A673 (cell line): ENCODE measurements around the gene MPPE1.

Experiments used
- EZH2 ChIP-seq: fragments of 200-600 bp; sonication (generic); IDR thresholded peaks from 2 replicates; pipeline ENCODE4 v1.6.1; 2017; ENCODE audit warnings: borderline replicate concordance, low read depth, mild to moderate bottlenecking, mixed read lengths, antibody characterized with exemption, low read length; ENCODE audit not compliant: poor library complexity, severe bottlenecking
- TF ChIP-seq, protein P1 (sequence below): fragments of 300-800, 200-600 bp; sonication (generic); conservative IDR thresholded peaks from 2 replicates; pipeline ENCODE4 v1.5.1; 2017; ENCODE audit warnings: low read depth, mild to moderate bottlenecking, antibody characterized with exemption, low read length, moderate library complexity, mixed read lengths

DNA sequence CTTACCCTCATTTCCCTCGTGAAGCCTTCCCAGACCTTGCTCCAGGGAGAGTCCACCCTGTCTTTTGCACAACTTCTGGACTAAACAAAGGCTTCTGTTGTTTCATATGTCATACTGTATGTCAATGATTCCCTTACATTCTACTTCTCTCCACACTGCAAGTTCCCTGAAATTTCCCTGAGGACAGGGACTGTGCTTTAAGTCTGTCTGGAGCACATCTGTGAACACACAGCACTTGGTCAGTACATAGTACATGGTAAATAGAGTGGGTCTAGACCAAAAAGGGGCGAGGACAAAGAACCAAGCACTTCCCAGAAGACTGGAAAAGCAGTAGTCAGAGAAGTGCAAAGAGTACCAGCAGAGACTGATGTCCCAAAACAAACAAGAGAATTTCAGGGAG is 49.5 kb upstream of the MPPE1 start:
- TF ChIP-seq, protein P1, sequence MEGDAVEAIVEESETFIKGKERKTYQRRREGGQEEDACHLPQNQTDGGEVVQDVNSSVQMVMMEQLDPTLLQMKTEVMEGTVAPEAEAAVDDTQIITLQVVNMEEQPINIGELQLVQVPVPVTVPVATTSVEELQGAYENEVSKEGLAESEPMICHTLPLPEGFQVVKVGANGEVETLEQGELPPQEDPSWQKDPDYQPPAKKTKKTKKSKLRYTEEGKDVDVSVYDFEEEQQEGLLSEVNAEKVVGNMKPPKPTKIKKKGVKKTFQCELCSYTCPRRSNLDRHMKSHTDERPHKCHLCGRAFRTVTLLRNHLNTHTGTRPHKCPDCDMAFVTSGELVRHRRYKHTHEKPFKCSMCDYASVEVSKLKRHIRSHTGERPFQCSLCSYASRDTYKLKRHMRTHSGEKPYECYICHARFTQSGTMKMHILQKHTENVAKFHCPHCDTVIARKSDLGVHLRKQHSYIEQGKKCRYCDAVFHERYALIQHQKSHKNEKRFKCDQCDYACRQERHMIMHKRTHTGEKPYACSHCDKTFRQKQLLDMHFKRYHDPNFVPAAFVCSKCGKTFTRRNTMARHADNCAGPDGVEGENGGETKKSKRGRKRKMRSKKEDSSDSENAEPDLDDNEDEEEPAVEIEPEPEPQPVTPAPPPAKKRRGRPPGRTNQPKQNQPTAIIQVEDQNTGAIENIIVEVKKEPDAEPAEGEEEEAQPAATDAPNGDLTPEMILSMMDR, result no peak
- no peak for TF ChIP-seq EZH2
